GM19397 (cell line): Measurements from ENCODE around the gene BGLAP.

Experiments used
- ATAC-seq: cut with Tn5 transposase; IDR thresholded peaks from one replicate; pipeline ENCODE4 v1.9.1; 2021; ENCODE audit warnings: mild to moderate bottlenecking, moderate library complexity; ENCODE audit not compliant: unreplicated experiment

BGLAP gene

DNA sequence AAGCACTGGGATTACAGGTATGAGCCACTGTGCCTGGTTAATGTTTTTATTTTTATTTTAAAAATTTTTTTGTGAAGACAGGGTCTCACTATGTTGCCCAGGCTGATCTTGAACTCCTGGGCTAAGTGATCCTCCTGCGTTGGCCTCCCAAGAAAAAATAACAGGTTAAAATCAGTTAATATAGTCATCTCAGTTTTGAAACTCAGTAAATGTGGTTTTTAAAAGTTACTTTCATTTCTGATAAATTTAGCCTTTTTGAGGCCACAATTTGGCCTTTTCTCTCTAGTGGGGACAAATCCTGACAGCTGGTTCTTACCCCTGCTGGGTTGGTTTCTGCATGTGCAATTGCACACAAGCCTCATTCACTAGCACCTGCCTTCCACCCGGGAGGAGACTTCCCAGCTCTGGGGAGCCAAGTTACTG is 15.9 kb upstream of the BGLAP start:
- no peak for ATAC-seq

DNA sequence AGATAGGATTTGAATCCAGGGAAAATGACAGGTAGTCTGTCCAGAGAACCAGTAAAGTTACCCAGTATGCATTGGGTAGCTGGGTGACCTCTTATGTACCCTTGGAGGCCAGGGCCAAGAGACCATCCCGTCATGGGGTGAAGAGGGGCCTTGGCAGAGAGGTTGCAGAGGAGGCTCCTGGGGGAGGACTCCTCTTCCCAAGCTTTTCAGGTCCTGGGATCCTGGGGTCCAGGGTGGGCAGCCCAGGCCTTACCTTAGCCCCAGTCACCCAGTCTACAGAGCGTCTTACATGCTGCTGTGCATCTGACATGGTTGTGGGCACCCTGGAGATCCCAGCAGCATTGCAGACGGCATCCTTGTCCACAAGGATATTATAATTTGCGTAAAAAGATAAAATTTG is 15.2 kb upstream of the BGLAP start:
- ATAC-seq: no peak

DNA sequence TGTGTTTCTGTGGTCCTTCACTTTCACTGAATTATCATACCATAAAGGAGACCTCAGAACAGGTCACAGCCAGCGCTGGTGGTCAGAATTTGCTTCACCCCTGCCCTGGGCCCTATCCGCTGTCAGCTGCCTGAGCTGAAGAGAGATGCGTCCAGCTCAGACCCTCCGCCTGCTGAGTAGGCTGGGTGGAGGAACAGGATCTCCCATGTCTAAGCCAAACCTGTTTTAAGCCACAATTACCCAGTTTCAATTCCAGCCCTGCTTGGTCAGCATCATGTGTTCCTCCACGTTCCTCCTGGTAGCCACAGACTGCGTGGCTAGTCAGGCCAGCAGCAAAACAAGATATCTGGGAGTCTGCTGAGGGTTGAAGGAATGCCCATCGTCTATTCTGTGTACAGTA is 13.5 kb upstream of the BGLAP start:
- no peak for ATAC-seq

DNA sequence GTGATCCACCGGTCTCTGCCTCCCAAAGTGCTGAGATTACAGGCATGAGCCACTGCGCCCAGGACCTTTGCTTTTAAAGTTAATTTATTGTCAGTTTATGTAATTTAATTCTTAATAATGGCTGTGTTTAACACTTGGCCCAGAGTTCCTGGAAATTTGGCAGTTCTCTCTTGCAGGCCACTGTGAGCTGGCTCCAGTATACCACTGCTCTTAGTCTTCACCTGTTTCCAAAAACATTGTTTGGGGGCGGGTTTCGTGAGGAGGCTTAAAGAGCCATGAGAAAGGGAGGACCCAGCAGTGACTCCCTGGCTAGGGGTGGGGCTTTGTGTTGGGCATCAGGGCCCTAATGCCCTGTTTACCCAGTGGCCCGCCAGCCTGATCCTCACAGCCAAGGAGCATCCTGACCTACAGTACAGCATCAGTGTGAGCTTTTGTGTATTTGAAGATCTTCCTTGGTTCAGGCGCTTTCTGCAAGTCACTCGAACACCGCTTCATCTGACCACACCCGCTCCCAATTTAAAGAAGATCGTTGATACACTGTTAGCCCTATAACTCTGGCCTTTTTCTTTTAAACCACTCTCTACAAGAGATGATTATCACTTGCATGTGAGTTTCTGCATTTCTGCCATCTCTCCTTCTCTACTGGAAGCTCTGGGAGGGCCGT is 12.0 kb upstream of the BGLAP start:
- ATAC-seq: no peak

DNA sequence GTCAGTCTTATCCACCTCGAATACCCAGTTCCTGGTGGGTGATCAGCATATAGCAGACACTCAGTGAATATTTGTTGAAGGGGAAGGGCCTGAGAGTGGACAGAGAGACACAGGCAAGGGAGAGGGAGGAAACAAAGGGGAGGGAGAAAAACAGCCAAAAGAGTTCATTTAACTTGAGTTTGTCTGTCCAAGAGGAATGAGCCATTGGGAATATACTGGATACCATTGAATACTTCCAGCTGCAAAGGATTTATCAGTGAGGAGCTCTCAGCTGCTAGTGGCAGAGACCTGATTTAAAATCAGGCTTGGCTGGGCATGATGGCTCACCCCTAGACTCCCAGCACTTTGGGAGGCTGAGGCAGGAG is 11.5 kb upstream of the BGLAP start:
- no peak for ATAC-seq

DNA sequence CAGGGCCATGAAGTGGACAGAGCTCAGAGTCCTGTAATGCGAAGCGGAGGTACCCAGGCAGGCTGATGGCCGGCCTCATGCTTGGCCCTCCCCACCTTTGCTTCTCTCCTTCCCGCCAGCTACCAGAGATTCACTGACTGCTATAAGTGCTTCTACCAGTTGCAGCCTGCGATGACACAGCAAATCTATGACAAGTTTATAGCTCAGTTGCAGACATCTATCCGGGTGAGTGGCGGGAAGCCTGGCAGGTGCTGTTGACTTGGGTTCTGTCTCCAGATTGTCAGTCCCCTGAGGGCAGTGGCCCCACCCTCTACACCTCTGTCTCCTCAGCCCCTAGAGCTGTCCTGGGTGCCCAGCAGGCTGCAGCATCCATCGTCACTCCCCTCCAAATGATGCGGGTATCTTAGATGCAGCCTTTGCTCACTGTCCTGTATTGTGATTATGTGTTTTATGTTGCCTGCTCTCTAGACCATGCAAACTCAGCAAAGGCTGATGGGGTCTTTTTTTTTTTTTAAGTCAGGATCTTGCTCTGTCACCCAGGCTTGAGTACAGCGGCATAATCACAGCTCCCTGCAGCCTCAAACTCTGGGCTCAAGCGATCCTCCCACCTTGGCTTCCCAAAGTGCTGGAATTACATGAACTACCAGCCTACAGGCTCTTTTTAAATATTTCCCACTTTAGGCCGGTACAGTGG is 9.6 kb upstream of the BGLAP start:
- ATAC-seq: no peak

DNA sequence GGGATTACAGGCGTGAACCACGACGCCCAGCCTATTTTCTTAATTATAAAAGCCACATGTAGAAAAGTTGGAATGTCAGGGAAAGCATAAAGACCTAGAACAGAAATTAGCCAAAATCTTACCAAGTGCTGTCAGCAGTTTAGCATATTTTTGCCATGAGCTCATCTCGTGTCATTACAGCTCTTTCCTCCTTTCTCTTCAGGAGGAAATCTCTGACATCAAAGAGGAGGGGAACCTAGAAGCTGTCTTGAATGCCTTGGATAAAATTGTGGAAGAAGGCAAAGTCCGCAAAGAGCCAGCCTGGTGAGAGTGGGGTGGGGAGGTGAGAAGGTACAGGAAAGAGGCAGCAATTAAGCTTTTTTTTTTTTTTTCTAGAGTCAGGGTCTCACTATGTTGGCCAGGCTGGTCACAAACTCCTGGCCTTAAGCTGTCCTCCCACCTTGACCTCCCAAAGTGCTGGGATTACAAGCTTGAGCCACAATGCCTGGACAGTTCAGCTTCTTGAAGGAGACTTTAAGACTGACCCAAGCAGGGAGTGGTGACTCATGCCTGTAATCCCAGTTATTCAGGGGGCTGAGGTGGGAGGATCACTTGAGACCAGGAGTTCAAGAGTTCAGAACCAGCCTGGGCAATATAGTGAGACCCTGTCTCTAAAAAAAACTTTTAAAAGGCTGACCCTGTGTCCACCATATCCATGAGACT is 8.4 kb upstream of the BGLAP start:
- ATAC-seq: no peak

DNA sequence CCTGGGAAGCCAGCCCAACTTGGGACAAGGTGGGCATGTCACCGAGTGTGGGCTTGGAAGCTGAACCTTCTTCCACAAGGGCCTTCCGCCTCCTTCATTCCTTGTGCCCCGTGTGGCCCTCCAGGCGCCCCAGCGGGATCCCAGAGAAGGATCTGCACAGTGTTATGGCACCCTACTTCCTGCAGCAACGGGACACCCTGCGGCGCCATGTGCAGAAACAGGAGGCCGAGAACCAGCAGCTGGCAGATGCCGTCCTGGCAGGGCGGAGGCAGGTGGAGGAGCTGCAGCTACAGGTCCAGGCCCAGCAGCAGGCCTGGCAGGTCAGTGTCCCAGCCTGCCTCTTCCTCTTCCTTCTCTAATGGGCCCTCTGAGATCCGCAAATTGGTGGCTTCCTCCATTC is 5.8 kb upstream of the BGLAP start:
- no peak for ATAC-seq

DNA sequence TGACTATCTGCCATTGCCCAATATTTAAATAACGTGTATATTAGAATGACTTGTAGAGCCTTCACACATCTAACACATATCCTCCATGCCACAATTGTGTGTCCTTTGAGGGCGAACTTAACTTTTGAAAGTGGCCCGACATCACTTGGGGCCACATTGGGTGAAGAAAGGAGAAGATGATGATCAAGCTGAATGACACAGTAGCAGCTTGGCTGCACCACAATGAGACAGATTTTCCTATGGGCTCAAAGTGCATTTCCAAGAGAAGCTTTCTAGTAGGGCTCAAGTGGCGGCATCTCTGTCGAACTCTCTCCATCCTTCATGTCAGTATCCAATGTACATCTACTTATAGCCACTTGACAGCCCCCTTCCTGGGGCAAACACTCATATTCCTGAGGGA is 3.7 kb upstream of the BGLAP start:
- ATAC-seq: no peak

DNA sequence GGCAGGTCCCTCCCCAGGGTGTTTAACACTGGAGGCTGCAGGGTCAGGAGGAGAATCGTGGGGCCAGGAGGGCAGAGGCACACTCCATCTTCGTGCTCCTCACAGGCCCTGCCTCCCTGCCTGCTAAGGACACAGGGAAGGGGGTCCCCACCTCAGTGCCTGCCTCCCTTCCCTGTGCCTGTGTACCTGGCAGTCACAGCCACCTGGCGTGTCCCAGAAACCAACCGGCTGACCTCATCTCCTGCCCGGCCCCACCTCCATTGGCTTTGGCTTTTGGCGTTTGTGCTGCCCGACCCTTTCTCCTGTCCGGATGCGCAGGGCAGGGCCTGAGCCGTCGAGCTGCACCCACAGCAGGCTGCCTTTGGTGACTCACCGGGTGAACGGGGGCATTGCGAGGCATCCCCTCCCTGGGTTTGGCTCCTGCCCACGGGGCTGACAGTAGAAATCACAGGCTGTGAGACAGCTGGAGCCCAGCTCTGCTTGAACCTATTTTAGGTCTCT is 623 bp upstream of the BGLAP start:
- no peak for ATAC-seq

DNA sequence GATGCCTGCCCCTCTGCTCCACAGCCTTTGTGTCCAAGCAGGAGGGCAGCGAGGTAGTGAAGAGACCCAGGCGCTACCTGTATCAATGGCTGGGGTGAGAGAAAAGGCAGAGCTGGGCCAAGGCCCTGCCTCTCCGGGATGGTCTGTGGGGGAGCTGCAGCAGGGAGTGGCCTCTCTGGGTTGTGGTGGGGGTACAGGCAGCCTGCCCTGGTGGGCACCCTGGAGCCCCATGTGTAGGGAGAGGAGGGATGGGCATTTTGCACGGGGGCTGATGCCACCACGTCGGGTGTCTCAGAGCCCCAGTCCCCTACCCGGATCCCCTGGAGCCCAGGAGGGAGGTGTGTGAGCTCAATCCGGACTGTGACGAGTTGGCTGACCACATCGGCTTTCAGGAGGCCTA is 754 bp downstream of the BGLAP start:
- no peak for ATAC-seq

DNA sequence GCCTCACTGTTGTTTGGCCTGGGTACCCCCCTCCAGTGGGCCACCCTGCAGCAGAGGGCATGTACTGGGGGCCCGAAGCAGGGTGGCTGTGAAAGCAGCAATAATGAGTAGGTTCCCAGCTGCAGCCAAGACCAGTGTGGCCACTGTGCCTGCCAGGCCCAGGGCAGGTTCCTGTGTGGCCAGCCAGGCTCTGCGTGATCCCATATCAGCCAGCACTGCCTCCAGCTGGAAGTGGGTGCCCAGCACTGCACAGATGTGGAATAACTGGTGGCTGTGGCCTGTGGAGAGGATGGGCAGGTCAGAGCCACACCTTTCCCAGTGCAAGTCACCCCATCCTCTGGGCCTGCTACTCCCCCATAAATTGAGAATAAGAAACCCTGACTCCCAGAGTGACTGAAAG is 2.1 kb downstream of the BGLAP start:
- no peak for ATAC-seq

DNA sequence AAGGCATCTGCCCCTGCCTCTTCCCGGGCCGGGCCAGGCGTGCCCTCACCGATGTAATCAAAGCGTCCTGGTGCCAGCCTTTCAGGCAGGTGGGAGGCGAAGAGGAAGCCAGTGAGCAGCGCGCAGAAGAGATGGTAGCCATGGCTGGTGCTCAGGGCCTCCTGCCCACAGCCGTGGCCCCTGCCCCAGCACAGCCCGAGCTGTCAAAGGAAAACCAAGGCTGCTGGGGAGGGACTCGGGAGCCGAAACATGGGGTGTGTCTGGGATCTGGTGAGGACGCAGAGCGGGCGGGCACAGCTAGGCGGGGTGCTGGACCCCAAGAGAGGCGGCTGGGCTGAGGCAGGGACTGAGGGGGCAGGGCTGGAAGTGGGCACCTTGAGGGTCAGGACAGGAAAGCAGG is 2.7 kb downstream of the BGLAP start:
- no peak for ATAC-seq

DNA sequence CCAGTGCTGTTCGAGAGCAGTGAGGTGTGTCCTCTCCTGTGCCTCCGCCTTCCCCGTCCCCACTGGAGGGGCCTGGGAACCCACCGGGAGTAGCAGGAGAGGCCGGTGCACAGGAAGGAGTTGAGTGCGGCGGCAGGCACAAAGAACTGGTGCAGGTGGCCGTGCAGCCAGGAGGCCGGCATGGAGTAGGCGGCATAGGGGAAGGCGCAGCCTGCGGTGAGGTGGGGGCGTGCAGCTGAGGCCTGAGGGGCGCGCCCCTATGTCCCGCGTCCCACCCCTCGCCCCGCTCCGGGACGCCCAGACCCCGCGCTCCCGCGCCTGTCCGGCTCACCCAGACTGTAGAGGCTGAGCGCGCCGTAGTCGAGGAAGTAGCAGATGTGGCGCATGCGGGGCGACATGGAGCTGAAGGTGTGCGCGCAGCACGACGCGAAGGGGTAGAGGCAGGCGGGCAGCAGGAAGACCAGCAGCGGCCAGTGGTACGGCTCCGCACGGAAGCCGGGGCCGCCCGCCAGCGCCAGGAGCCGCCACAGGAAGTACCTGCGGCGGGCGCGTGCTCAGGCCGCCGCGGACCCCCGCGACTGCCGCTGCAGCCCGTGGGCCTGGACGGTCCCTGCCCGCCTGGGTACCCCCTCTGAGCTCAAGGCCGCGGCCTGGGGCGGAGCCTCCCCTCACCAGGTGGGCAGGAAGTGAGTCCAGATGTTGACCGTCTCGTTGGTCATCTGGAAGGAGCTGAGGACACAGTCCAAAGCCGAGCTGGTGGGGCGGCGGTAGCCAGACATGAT is 3.7 kb downstream of the BGLAP start:
- no peak for ATAC-seq

DNA sequence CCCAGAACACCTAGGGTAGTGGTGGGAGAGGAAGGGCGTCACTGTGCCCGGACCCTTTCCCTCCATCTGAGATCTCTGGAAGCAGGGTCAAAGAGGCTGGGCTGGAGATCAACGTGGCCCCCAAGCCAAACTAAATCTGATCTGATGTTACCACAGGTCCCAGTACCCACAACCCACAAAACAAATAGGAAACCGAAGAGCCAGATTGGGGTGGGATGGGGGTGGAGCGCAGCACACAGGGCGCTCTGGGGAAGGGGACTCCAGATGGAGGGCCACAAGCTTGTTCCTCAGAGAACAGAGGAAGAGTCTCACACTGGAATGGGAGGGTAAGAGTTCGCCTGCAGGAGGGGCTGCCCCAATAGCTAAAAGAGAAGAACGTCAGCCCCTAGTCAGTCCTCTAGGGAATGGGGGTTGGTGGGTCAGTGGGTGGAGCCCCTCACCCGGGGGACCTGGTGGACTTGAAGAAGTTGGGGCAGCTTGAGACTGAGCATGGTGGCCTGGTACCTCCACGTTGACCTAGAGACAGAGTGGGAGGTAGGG is 4.3 kb downstream of the BGLAP start:
- no peak for ATAC-seq

DNA sequence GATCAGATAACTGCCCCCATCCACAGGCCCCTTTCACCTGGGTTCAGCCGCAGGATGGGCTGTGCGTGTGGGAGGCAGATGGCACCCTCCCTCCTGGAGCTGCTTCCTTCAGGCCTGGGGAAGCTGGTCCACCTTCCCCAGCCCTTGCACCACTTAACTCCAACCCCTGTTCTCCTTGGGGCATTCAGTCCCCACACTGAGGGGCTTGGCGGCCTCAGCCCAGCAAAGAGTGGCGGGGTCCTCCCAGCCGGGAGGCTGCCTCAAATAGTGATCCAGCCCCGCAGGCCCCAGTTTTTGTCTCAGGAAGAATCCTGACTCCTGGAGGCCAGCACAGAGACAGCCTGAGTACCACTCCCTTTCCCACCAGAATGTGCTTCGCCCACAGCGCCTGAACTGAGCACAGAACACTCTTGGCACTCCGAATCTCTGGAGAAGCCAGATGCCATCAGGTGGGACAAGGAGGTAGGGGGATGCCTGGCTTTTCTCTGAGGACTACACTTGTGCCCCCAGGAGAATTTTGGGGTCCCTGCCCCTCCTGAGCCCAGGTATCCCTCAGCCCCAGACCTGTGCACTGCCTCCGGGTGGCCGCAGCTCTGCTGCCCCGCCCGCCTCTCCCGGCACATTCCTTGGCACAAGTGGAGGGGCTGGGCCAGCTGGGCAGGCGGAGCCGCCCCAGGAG is 4.9 kb downstream of the BGLAP start:
- no peak for ATAC-seq

DNA sequence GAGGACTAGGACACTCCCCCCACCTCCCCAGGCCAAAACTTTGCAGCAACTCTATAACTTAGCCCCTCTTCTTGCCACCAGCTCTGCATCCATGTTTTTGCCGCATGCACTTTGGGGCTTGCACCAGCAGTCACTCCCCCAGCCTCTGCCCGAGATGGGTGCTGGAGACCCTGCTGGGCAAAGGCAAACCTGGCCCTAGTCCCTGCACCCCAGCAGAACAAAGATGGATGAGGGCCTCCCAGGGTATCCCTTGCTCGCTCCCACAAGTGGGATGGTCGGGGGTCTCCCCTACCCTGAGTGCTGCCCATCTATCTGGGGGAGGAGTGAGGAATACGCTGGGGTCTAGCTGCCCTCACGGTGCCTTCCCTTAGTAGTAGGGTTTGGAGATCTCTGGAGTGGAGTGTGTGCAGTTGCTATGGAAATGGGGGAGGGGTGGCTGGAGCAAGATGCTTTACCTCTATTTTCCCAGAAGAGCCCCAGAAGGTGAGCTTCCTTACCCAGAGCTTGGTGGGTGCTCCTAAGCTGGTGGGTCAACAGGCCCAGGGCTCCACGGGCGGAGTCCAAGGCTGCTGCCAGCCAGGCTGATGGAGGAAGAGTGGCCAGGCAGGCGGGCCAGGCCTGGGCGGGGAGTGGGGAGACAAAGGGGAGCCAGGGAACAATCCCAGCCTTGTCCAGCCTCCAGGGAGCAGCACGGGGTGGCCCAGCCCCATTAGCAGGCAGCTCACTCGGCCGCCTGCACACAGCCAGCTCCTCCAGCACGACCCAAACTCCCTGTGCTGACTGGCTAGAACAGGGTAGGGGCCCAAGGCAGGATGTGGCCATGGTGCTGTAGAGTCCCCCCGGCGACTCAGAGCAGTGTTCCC is 5.7 kb downstream of the BGLAP start, which contains the start of gene PAQR6:
Gene PAQR6 (minus strand): TSS at position 597 of the 863 bp plus-strand sequence. CDS start 1,325 bp downstream, outside the sequence.
- ATAC-seq: no peak

DNA sequence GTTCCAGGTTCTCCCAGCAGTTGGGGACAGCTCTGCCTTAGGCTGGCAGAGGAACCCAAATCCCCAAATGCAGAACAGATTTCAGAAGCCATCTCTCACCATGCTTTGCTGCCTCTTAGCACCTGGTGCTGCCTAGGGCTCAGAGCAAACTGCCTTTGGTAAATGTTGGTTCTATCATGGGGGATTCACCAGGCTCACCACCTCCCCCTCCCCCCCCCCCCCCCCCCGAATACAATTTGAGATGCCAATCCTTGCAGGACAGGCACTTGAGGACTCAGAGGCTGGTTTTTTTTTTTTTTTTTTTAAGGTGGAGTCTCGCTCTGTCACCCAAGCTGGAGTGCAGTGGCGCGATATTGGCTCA is 6.3 kb downstream of the BGLAP start:
- no peak for ATAC-seq

DNA sequence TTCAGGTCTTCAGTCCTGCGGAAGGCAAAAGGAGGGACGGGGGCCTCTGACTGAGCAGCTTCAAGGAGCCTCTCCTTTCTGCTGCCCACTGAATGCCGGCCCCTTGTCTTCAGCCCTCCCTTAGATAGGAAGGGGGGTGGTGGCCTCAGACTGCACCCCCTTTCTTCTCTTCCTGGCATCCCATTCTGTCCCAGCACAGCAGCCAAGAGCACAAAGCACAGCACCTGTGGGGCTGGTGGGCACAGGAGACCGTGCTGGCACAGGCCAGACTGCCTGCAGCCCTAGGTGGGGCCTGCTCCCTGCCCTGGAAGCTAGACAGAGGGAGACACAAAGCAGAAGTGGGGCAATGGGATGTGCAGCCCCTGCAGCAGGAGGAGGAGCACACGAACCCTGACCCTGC is 7.6 kb downstream of the BGLAP start:
- ATAC-seq: no peak

DNA sequence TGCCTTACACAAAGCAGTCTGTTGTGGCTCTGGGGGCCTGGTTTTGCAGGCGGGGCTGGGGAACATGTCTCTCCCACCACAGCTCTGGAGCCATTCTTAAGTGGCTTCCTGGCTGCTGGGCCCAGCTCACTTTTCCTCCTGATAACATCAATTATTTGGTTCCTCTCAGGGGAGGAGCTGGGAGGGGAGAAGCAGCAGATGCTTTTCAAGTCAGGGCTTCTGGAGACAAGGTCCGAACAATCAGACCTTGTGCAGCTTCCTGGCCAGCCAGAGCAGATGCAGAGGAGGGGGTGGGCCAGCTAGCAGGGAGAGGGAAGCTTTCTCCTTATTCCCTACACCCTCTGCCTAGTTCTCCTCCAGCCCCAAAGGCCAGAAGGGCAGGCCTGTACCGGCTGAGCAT is 9.5 kb downstream of the BGLAP start:
- ATAC-seq: no peak
